Prostate gland (tissue), 2 donors: ENCODE results near the gene MEG3. TPM values are rescaled to one million over a fixed set of nuclear protein-coding genes. Genes with fewer than 3 reads are reported as not detected.

ENCODE experiments used
- DNase-seq: peaks from one replicate; pipeline ENCODE4 v3.0.0-alpha.2; 2019; ENCODE audit warnings: low spot score
- H3K27ac ChIP-seq, 2 donors: fragments of 200-600 bp; sonication (generic); 2 replicates each; pipeline ENCODE4 v1.5.1; 2017 to 2019
- H3K27me3 ChIP-seq: fragments of 200-600 bp; sonication (generic); replicated peaks from 2 replicates; pipeline ENCODE4 v1.5.1; 2019; ENCODE audit not compliant: insufficient read depth
- H3K36me3 ChIP-seq, 2 donors: fragments of 200-600 bp; sonication (generic); 1 replicate in 1 of 2; 2 replicates in 1 of 2; pipeline versions ENCODE4 v1.5.1 to v1.8.1; 2017 to 2019
- H3K4me1 ChIP-seq: fragments of 200-600 bp; sonication (generic); replicated peaks from 2 replicates; pipeline ENCODE4 v1.5.1; 2019
- H3K4me3 ChIP-seq, 2 donors: fragments of 200-600 bp; sonication (generic); 2 replicates each; pipeline ENCODE4 v1.5.1; 2017 to 2019
- H3K9me3 ChIP-seq: fragments of 200-600 bp; sonication (generic); 2 replicates; pipeline ENCODE4 v1.5.1; 2017
- POLR2A ChIP-seq: fragments of 450-650 bp; IDR thresholded peaks from one replicate; pipeline ENCODE4 v1.6.1; 2016; ENCODE audit warnings: antibody characterized with exemption, mild to moderate bottlenecking
- POLR2AphosphoS5 ChIP-seq: sonication (generic); formaldehyde crosslinking; IDR thresholded peaks from one replicate; pipeline ENCODE4 v1.6.1; 2017; ENCODE audit warnings: antibody characterized with exemption
- WGBS: methylation state at CpG from one replicate; pipeline ENCODE4 v1.1.5; 2018; 5-methylcytosine and 5-hydroxymethylcytosine counted together
- intact Hi-C: fragments of 100-400 bp; cut with DNase I; formaldehyde crosslinking; loops from one replicate; pipeline ENCODE4 v1.14.2; 2022
- total RNA-seq, 2 donors: library from RNA; depleted of rRNA; stranded (reverse); fragments of >200 nt; gene quantifications; one replicate each; pipeline ENCODE4 v1.1.0, GENCODE V29; 2016
- TF ChIP-seq, protein P1 (sequence below), 4 experiments: fragments of 200-600 bp in 2 of 4; fragments of 450-650 bp in 2 of 4; sonication (generic) in 2 of 4; IDR thresholded peaks; 1 replicate in 3 of 4; 2 replicates in 1 of 4; pipeline ENCODE4 v1.5.1; 2016 to 2019; ENCODE audit warnings: antibody characterized with exemption in 4 of 4, mild to moderate bottlenecking in 2 of 4, moderate library complexity in 2 of 4

MEG3 gene
- total RNA-seq, 2 donors from 2014 or later: 21.9 to 135 TPM

GRCh38 chr14:100778526-100778882 lies 47.4 kb upstream of the MEG3 start:
- H3K4me1 ChIP-seq: no peaks in the 10 kb centered on the region
- H3K36me3 ChIP-seq: no peaks in the 10 kb centered on the region
- H3K4me3 ChIP-seq: no peak overlapping the region
- no peaks in the 10 kb centered on the region for H3K27me3 ChIP-seq
- no peak overlapping the region for H3K27ac ChIP-seq
- intact Hi-C loops: no loop called here
- WGBS: 91% methylated on average over 7 of the region's 7 CpGs
- no peaks in the 10 kb centered on the region for H3K9me3 ChIP-seq
- no peak for DNase-seq
- TF ChIP-seq POLR2A: no peak
- TF ChIP-seq, protein P1, sequence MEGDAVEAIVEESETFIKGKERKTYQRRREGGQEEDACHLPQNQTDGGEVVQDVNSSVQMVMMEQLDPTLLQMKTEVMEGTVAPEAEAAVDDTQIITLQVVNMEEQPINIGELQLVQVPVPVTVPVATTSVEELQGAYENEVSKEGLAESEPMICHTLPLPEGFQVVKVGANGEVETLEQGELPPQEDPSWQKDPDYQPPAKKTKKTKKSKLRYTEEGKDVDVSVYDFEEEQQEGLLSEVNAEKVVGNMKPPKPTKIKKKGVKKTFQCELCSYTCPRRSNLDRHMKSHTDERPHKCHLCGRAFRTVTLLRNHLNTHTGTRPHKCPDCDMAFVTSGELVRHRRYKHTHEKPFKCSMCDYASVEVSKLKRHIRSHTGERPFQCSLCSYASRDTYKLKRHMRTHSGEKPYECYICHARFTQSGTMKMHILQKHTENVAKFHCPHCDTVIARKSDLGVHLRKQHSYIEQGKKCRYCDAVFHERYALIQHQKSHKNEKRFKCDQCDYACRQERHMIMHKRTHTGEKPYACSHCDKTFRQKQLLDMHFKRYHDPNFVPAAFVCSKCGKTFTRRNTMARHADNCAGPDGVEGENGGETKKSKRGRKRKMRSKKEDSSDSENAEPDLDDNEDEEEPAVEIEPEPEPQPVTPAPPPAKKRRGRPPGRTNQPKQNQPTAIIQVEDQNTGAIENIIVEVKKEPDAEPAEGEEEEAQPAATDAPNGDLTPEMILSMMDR (IDR thresholded peaks at IDR 0.05): no peak
- TF ChIP-seq POLR2AphosphoS5: no peak

DNA sequence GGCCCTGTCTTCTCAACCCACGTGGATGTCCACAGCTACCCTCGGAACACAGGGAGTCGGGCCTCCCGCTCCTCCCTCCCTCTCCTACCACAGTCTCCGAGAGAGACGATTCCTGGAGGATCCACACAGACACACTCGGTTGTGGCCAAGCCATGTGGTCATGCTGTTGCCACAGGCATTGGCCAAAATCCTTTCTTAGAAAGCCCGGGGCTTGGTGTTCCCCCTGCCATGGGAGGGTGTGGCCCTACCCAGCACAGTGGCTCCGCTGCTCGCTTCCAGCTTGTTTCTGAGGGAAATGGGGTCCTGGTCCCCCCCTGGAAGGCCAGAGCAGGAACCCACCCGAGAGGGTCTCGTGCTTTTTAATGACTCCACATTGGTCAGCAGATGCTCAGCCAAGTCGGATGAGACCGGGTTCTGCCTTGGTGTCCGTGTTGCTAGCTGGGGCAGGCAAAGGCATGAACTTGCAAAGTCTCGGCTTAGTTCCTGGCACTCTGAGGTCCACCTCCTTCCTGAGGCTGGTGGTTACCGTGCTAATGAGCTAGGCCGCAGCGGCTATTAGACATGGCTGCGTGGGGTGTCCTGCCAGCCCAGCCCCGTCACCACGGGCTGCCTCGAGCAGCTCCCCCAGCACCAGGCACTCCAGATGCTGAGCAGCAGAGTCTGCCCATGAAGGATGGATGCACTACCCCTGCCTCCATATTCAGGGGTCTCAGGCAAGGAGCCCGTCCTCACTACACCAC lies 46.8 kb upstream of the MEG3 start:
- TF ChIP-seq, protein P1 (IDR thresholded peaks at IDR 0.05): no peak
- TF ChIP-seq POLR2AphosphoS5: no peak
- no peak for TF ChIP-seq POLR2A
- intact Hi-C loops: no loop called here
- no peak for DNase-seq
- no peaks in the 10 kb centered on the region for H3K9me3 ChIP-seq
- H3K36me3 ChIP-seq: no peaks in the 10 kb centered on the region
- no peaks in the 10 kb centered on the region for H3K27me3 ChIP-seq
- no peaks in the 10 kb centered on the region for H3K4me1 ChIP-seq
- 85% methylated on average over 22 of the region's 24 CpGs for whole genome bisulfite sequencing
- H3K4me3 ChIP-seq: no peak overlapping the region
- no peak overlapping the region for H3K27ac ChIP-seq

DNA sequence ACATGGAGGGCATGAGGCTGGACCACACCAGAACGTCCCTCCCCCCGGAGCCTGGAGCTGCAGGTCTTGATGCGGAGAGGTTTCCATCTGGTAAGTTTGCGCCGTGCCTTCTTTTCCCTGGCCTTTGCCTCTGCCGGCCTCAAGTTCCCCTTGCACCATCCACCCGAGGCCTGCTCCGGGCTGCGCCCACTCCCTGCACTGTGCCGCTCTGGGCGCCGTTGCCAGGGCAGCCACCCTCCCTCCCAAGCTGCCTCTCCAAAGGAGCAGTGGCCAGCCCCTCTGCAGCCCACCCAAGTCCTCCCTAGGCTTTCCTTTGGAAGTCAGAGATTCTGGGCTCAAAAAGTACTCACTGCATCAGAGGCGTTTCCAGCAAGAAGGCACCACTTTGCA lies 46.2 kb upstream of the MEG3 start:
- no peak overlapping the region for H3K4me3 ChIP-seq
- no peaks in the 10 kb centered on the region for H3K36me3 ChIP-seq
- H3K9me3 ChIP-seq: no peaks in the 10 kb centered on the region
- no peak for DNase-seq
- 96% methylated on average over 13 of the region's 13 CpGs for WGBS
- intact Hi-C loops: no loop called here
- TF ChIP-seq, protein P1 (IDR thresholded peaks at IDR 0.05): no peak
- TF ChIP-seq POLR2A (no peak), POLR2AphosphoS5 (no peak)
- H3K4me1 ChIP-seq: no peaks in the 10 kb centered on the region
- no peak overlapping the region for H3K27ac ChIP-seq
- H3K27me3 ChIP-seq: no peaks in the 10 kb centered on the region

GRCh38 chr14:100780246-100780645 lies 45.7 kb upstream of the MEG3 start:
- intact Hi-C loops: no loop called here
- no peak for DNase-seq
- H3K27ac ChIP-seq: no peak overlapping the region
- no peak overlapping the region for H3K4me3 ChIP-seq
- H3K9me3 ChIP-seq: no peaks in the 10 kb centered on the region
- no peaks in the 10 kb centered on the region for H3K27me3 ChIP-seq
- H3K36me3 ChIP-seq: no peaks in the 10 kb centered on the region
- WGBS: 93% methylated on average over 12 of the region's 12 CpGs
- H3K4me1 ChIP-seq: no peaks in the 10 kb centered on the region
- TF ChIP-seq POLR2A: no peak
- no peak for TF ChIP-seq POLR2AphosphoS5

- 75% methylated on average over 12 of the region's 12 CpGs for WGBS
- DNase-seq: no peak
- Histone ChIP-seq H3K9me3 (no peaks in the 10 kb centered on the region), H3K4me1 (no peaks in the 10 kb centered on the region), H3K4me3 (no peak overlapping the region), H3K27ac (no peak overlapping the region), H3K36me3 (no peaks in the 10 kb centered on the region), H3K27me3 (no peaks in the 10 kb centered on the region)
- TF ChIP-seq, protein P1 (IDR thresholded peaks at IDR 0.05): no peak
- no peak for TF ChIP-seq POLR2A
- no peak for TF ChIP-seq POLR2AphosphoS5
- intact Hi-C loops: no loop called here
Measured at GRCh38 chr14:100780646-100781355, 45.1 kb upstream of the MEG3 start.
